Tibial nerve (tissue), 4 donors: ENCODE measurements around the gene CRYBG3. TPM values are rescaled to one million over a fixed set of nuclear protein-coding genes. Genes with fewer than 3 reads are reported as not detected.
A peak's percentile ranks its signal among the peaks of the same experiment; 100 is the strongest.

ENCODE experiments used
- DNase-seq, 2 donors: peaks; one replicate each; pipeline ENCODE4 v3.0.0-alpha.2; 2019; ENCODE audit warnings: low spot score in 2 of 2
- H3K27ac ChIP-seq, 4 donors: fragments of 200-600 bp; sonication (generic) in 3 of 4; one replicate each; pipeline ENCODE4 v1.5.1; 2017 to 2019; ENCODE audit warnings: mild to moderate bottlenecking in 1 of 4
- H3K27me3 ChIP-seq, 2 donors: fragments of 200-600 bp; sonication (generic) in 1 of 2; one replicate each; pipeline versions ENCODE4 v1.5.1 to v1.6.0; 2017 to 2019
- H3K36me3 ChIP-seq, 3 donors: fragments of 200-600 bp; sonication (generic); one replicate each; pipeline ENCODE4 v1.5.1; 2018 to 2019
- H3K4me1 ChIP-seq, 4 donors: fragments of 200-600 bp; sonication (generic) in 3 of 4; one replicate each; pipeline ENCODE4 v1.5.1; 2017 to 2019
- H3K4me3 ChIP-seq, 4 donors: fragments of 200-600 bp; sonication (generic) in 3 of 4; one replicate each; pipeline ENCODE4 v1.5.1; 2017 to 2019; ENCODE audit warnings: mild to moderate bottlenecking in 1 of 4, moderate library complexity in 1 of 4
- H3K9me3 ChIP-seq, 4 donors: fragments of 200-600 bp; sonication (generic) in 3 of 4; one replicate each; pipeline ENCODE4 v1.5.1; 2017 to 2019
- EP300 ChIP-seq, 2 donors: sonication (generic); formaldehyde crosslinking; IDR thresholded peaks; one replicate each; pipeline ENCODE4 v1.6.1; 2017; ENCODE audit warnings: antibody characterized with exemption in 2 of 2, mild to moderate bottlenecking in 1 of 2
- POLR2A ChIP-seq, 2 donors: fragments of 450-650 bp; IDR thresholded peaks; one replicate each; pipeline ENCODE4 v1.6.1; 2017; ENCODE audit warnings: antibody characterized with exemption in 2 of 2, mild to moderate bottlenecking in 2 of 2, moderate library complexity in 2 of 2
- WGBS, 2 donors: methylation state at CpG; one replicate each; pipeline ENCODE4 v1.1.5; 2018; 5-methylcytosine and 5-hydroxymethylcytosine counted together
- total RNA-seq, 4 donors: library from RNA; depleted of rRNA; stranded (reverse); fragments of >200 nt; gene quantifications; one replicate each; pipeline ENCODE4 v1.1.0, GENCODE V29; 2016
- TF ChIP-seq, protein P1 (sequence below), 5 experiments: fragments of 200-600 bp in 3 of 5; fragments of 450-650 bp in 2 of 5; sonication (generic) in 3 of 5; IDR thresholded peaks; one replicate each; pipeline ENCODE4 v1.5.1; 2016 to 2019; ENCODE audit warnings: antibody characterized with exemption in 5 of 5, mild to moderate bottlenecking in 3 of 5, moderate library complexity in 2 of 5

CRYBG3 gene
- total RNA-seq, 4 donors from 2014 or later = 30.9 to 48.1 (median 32.1) TPM

DNA sequence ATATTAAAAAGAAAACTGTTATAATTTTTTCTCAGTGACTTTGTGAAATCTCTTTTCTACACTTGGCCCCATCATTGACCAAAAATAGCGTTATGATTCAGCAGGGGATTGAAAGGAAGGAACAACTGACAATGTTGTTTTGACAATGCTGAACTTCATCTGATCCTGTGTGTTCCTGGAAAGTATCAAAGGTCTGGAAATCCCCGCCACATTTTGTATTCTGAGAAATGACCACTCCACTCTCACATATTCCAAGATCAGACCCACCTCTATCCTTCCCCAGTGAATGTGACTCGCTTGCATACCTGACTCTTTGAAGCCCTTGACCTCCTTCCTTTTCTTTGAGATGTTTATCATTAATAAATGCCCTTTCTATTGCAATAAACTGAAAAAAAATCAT is 160.1 kb downstream of the CRYBG3 start:
- TF ChIP-seq EP300 (IDR thresholded peaks at IDR 0.05) (peak; percentile 10 to 38), POLR2A (IDR thresholded peaks at IDR 0.05) (no peak)
- TF ChIP-seq, protein P1, sequence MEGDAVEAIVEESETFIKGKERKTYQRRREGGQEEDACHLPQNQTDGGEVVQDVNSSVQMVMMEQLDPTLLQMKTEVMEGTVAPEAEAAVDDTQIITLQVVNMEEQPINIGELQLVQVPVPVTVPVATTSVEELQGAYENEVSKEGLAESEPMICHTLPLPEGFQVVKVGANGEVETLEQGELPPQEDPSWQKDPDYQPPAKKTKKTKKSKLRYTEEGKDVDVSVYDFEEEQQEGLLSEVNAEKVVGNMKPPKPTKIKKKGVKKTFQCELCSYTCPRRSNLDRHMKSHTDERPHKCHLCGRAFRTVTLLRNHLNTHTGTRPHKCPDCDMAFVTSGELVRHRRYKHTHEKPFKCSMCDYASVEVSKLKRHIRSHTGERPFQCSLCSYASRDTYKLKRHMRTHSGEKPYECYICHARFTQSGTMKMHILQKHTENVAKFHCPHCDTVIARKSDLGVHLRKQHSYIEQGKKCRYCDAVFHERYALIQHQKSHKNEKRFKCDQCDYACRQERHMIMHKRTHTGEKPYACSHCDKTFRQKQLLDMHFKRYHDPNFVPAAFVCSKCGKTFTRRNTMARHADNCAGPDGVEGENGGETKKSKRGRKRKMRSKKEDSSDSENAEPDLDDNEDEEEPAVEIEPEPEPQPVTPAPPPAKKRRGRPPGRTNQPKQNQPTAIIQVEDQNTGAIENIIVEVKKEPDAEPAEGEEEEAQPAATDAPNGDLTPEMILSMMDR (IDR thresholded peaks at IDR 0.05) = no peak
- Histone ChIP-seq H3K4me1 (peaks cover 0 to 30% (median 6%) of the 10 kb centered on the region in 4 donors), H3K9me3 (no peaks in the 10 kb centered on the region), H3K36me3 (no peaks in the 10 kb centered on the region), H3K27ac (peak overlapping the region in 1 of 4 donors; percentile 18), H3K4me3 (no peak overlapping the region), H3K27me3 (no peaks in the 10 kb centered on the region)
- 47 to 53% methylated on average over 3 of the region's 3 CpGs for WGBS, 2 donors
- peak in 1 of 2 donors; percentile 13 for DNase-seq

GRCh38 chr3:97983933-97984491 is 162.2 kb downstream of the CRYBG3 start:
- no peak for DNase-seq
- no peaks in the 10 kb centered on the region for H3K9me3 ChIP-seq
- H3K4me3 ChIP-seq = no peak overlapping the region
- WGBS, 2 donors = 11 to 12% methylated on average over 2 of the region's 2 CpGs
- peaks cover 0 to 30% (median 6%) of the 10 kb centered on the region in 4 donors for H3K4me1 ChIP-seq
- no peaks in the 10 kb centered on the region for H3K27me3 ChIP-seq
- H3K27ac ChIP-seq = peak overlapping the region in 1 of 4 donors; percentile 48
- no peaks in the 10 kb centered on the region for H3K36me3 ChIP-seq
- no peak for TF ChIP-seq POLR2A (IDR thresholded peaks at IDR 0.05)
- TF ChIP-seq, protein P1 (IDR thresholded peaks at IDR 0.05) = no peak
- TF ChIP-seq EP300 (IDR thresholded peaks at IDR 0.05) = no peak

DNA sequence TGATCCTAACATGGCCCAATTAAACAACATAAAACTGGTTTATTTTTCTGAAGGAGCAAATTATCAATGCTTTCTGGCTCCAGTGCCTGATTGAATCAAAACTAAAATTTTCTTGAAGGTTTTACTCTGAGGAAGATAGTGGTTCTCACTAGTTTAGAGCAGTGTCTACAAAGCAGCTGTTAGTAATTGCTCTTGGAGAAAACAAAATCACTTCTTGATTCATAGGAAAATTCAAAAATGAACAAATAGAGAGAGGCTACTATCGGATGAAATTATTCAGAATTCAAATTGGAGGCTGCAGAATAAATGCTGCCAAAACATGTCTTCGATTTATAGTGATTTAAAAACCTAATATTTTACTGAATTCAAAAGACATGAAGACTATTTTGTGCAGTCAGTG is 165.5 kb downstream of the CRYBG3 start:
- no peak overlapping the region for H3K27ac ChIP-seq
- no peak overlapping the region for H3K4me3 ChIP-seq
- TF ChIP-seq POLR2A (IDR thresholded peaks at IDR 0.05) (no peak), EP300 (IDR thresholded peaks at IDR 0.05) (no peak)
- TF ChIP-seq, protein P1 (IDR thresholded peaks at IDR 0.05) = no peak
- H3K9me3 ChIP-seq = no peaks in the 10 kb centered on the region
- no peaks in the 10 kb centered on the region for H3K27me3 ChIP-seq
- 71 to 79% methylated on average over 2 of the region's 2 CpGs for WGBS, 2 donors
- no peaks in the 10 kb centered on the region for H3K36me3 ChIP-seq
- H3K4me1 ChIP-seq = peaks cover 0 to 20% (median 5%) of the 10 kb centered on the region in 4 donors
- DNase-seq = no peak

DNA sequence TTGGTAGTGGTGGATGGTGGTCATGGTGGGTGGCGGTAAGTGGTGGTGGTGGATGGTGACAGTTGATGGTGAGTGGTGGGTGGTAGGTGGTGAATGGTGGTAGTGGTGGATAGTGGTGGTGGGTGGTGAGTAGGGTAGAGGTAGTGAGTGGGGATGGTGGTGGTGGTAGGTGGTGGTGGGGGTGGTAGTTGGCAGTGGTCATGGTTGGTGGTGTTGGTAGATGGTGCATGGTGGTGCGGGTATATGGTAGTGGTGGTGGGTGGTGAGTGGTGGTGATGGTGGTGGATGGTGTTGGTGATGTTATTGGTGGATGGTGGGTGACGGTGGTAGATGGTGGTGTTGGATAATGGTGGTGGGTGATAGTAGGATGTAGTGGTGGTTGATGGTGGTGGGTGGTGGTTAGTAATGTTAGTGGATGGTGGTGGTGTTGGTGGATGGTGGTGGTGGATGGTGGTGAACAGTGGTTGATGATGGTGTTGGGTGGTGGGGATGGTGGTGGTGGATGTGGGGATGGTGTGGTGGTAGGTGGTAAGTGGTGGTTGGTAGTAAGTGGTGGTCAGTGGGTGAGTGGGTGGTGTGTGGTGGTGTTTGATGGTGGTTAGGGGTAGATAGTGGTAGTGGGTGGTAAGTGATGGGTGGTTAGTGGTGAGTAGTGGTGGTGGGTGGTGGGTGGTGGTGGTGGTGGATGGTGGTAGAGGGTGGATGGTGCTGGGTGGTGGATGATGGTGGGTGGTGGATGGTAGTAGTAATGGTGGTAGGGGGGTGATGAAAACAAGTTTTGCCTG is 167.2 kb downstream of the CRYBG3 start:
- no peaks in the 10 kb centered on the region for H3K27me3 ChIP-seq
- no peak for DNase-seq
- H3K4me1 ChIP-seq = peaks cover 0 to 6% (median 0%) of the 10 kb centered on the region in 4 donors
- no peaks in the 10 kb centered on the region for H3K9me3 ChIP-seq
- no peaks in the 10 kb centered on the region for H3K36me3 ChIP-seq
- no peak overlapping the region for H3K4me3 ChIP-seq
- H3K27ac ChIP-seq = no peak overlapping the region
- 95 to 98% methylated on average over 3 of the region's 3 CpGs for WGBS, 2 donors
- TF ChIP-seq POLR2A (IDR thresholded peaks at IDR 0.05) (no peak), EP300 (IDR thresholded peaks at IDR 0.05) (no peak)
- TF ChIP-seq, protein P1 (IDR thresholded peaks at IDR 0.05) = no peak

DNA sequence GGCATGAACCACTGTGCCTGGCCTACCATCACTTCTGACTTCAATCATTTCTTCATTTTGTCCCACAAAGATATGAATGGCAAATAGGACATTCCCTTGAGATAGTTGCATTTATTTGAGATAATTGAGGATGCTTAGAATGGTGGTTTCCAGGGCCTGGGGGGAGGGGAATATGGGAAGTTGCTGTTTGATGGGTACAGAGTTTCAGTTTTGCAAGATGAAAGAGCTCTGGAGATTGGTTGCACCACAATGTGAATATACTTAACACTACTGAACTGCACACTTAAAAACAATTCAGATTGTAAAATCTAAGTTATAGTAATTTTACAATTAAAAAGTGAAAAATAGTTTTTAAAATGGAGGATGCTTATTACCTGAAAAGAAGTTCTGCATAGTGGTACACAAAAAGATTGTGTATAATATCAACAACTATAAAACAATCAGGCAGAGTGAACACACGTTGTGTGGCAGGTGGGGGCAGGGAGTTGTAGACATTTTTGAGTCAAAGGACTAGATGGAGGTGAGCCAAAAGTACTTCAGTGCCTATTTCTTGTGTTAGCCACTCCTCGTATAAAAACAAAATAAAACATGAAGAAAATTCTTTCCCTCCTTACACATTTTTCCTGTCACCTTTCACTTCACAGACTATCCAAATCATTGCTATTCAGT is 168.9 kb downstream of the CRYBG3 start:
- Histone ChIP-seq H3K27ac (no peak overlapping the region), H3K4me1 (no peaks in the 10 kb centered on the region), H3K9me3 (no peaks in the 10 kb centered on the region), H3K36me3 (no peaks in the 10 kb centered on the region), H3K4me3 (no peak overlapping the region), H3K27me3 (no peaks in the 10 kb centered on the region)
- TF ChIP-seq EP300 (IDR thresholded peaks at IDR 0.05) (no peak), POLR2A (IDR thresholded peaks at IDR 0.05) (no peak)
- TF ChIP-seq, protein P1 (IDR thresholded peaks at IDR 0.05) = no peak
- no peak for DNase-seq
- WGBS, 2 donors = 33 to 43% methylated on average over 2 of the region's 2 CpGs
